Activated naive CD4-positive, alpha-beta T cell treated with anti-CD3 and anti-CD28 coated beads, Interleukin-2, amount 50 U/mL, for 72 hours (primary cell): ENCODE data around the gene ABRACL. TPM values are rescaled to one million over a fixed set of nuclear protein-coding genes. Genes with fewer than 3 reads are reported as not detected.
"Not testable (repeated sequence)": the region's sequence is repeated elsewhere in the genome, so short reads cannot be mapped to it uniquely, and the experiment has no call there.

Source experiments
- ATAC-seq, 2 donors: fragments of 150-1000 bp; cut with Tn5 transposase; 2 replicates each; pipeline ENCODE4 v1.10.0; 2021; ENCODE audit warnings: mild to moderate bottlenecking in 2 of 2, moderate library complexity in 2 of 2
- DNase-seq, 2 donors: peaks; one replicate each; pipeline ENCODE4 v3.0.0; 2021 to 2022; ENCODE audit warnings: low spot score in 2 of 2
- H3K27ac Mint-ChIP-seq, 2 donors: one replicate each; pipeline ENCODE4 v1.8.0; 2022; ENCODE audit warnings: mild to moderate bottlenecking in 2 of 2, mixed read lengths in 2 of 2
- H3K36me3 Mint-ChIP-seq, 2 donors: one replicate each; pipeline ENCODE4 v1.8.0; 2022; ENCODE audit warnings: mixed read lengths in 2 of 2
- H3K9me3 Mint-ChIP-seq, 2 donors: one replicate each; pipeline ENCODE4 v1.8.0; 2022; ENCODE audit warnings: mixed read lengths in 2 of 2
- total RNA-seq, 2 donors: library from RNA; stranded (reverse); gene quantifications; one replicate each; pipeline ENCODE4 v1.2.3, GENCODE V29; 2022

ABRACL gene
- total RNA-seq, 2 donors from 2014 or later = 93.8 to 192 TPM

- H3K9me3 Mint-ChIP-seq = no peaks in the 10 kb centered on the region
- DNase-seq (no peak), ATAC-seq (no peak)
- no peaks in the 10 kb centered on the region for H3K36me3 Mint-ChIP-seq
- no peak overlapping the region for H3K27ac Mint-ChIP-seq
These were observed 28.4 kb upstream of the ABRACL start for GRCh38 chr6:138999949-139000725.

DNA sequence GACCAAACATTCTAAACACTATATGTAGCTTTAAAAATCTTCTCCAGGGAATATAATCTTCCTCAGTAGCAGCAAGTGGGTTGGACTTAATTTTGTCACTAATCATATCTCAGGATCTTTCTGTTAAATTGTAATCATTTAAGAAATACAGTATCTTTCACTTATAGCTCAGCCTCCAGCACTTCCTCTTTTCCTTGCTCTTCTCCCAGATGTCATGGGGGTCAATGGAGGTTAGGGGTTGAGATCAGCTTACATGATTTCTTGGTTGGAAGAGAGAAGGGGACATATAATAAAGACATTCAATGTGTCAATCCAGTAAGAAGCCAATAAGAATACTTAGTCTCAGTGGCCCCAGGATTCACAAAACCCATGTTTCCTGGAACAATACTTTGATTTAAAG lies 24.8 kb upstream of the ABRACL start:
- Mint-ChIP-seq H3K36me3 (no peaks in the 10 kb centered on the region), H3K27ac (no peak overlapping the region), H3K9me3 (no peaks in the 10 kb centered on the region)
- no peak for DNase-seq
- no peak for ATAC-seq

DNA sequence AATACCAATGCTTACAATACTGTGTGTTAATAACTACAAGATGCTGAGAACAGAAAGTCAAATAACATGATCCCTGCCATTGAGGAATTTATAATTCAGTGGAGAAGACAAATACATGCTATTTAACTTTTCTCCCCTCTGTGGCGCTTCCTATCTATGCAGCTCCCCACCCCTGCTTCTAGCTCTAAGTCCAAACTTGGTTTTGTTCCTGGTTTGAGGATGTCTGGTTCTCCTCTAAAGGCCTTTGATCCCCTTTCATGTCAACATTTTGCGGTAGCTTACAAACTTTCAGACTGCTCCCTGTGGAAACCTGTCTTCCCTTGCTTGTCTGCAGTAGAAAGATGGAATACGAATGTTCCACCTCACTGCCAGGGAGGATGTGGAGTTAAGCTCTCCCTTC lies 22.1 kb upstream of the ABRACL start:
- Mint-ChIP-seq H3K36me3 (no peaks in the 10 kb centered on the region), H3K9me3 (no peaks in the 10 kb centered on the region), H3K27ac (no peak overlapping the region)
- no peak for DNase-seq
- ATAC-seq = no peak

- DNase-seq = no peak
- no peak for ATAC-seq
- Mint-ChIP-seq H3K27ac (no peak overlapping the region), H3K36me3 (no peaks in the 10 kb centered on the region), H3K9me3 (no peaks in the 10 kb centered on the region)
These were observed 21.1 kb upstream of the ABRACL start for GRCh38 chr6:139007428-139007827.

DNA sequence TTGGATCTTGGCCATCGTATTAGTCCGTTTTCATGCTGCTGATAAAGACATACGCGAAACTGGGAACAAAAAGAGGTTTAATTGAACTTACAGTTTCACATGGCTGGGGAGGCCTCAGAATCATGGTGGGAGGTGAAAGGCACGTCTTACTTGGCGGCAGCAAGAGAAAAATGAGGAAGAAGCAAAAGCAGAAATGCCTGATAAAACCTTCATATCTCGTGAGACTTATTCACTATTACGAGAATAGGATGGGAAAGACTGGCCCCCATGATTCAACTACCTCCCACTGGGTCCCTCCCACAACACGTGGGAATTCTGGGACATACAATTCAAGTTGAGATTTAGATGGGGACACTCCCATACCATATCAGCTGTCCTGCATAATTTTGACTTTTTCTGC lies 20.4 kb upstream of the ABRACL start:
- Mint-ChIP-seq H3K27ac (no peak overlapping the region), H3K36me3 (no peaks in the 10 kb centered on the region), H3K9me3 (no peaks in the 10 kb centered on the region)
- ATAC-seq = no peak
- DNase-seq = no peak

DNA sequence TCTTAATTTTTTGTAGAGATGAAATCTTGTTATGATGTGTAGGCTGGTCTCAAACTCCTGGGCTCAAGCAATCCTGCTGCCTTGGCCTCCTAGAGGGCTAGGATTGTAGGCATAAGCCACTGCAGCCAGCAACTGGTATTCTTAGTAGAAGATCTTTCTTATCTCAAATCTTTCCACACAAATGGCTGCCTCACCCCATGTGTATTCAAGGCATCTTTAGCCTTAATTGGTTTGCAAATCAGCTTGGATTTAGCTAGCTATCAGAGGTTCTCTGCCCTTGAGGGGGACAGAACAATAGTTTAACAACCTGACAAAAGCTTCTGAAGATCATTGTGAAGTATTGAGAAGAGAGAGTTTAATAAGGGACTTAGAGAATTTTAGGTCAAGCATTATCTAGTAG lies 17.9 kb upstream of the ABRACL start:
- DNase-seq (no peak), ATAC-seq (no peak)
- Mint-ChIP-seq H3K9me3 (no peaks in the 10 kb centered on the region), H3K36me3 (no peaks in the 10 kb centered on the region), H3K27ac (no peak overlapping the region)

DNA sequence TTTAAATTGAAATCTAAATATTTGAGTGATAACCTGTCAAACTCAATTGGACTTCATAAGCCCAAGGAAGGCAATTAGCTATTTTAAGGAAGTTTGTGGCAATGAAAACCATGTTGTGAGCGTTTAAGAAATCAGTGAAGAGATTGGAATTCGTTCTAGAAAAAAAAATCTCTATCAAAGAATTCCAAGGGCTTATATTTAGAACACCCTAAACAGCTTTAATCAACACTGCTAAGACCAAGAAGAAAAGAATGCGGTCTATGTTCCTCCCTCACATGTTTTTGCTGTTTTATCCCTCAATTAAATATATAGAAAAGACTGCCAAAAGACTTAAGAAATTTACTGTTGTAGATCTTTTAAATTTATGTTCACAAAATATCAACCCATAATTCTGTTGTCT lies 16.6 kb upstream of the ABRACL start:
- no peaks in the 10 kb centered on the region for H3K9me3 Mint-ChIP-seq
- no peak for DNase-seq
- H3K27ac Mint-ChIP-seq = no peak overlapping the region
- ATAC-seq = no peak
- no peaks in the 10 kb centered on the region for H3K36me3 Mint-ChIP-seq

- Mint-ChIP-seq H3K27ac (no peak overlapping the region), H3K36me3 (no peaks in the 10 kb centered on the region), H3K9me3 (no peaks in the 10 kb centered on the region)
- DNase-seq (no peak), ATAC-seq (no peak)
These were observed 15.3 kb upstream of the ABRACL start for GRCh38 chr6:139013185-139013800.

GRCh38 chr6:139014945-139015344 lies 13.6 kb upstream of the ABRACL start:
- ATAC-seq (no peak), DNase-seq (no peak)
- H3K36me3 Mint-ChIP-seq = no peaks in the 10 kb centered on the region
- no peaks in the 10 kb centered on the region for H3K9me3 Mint-ChIP-seq
- H3K27ac Mint-ChIP-seq = no peak overlapping the region

DNA sequence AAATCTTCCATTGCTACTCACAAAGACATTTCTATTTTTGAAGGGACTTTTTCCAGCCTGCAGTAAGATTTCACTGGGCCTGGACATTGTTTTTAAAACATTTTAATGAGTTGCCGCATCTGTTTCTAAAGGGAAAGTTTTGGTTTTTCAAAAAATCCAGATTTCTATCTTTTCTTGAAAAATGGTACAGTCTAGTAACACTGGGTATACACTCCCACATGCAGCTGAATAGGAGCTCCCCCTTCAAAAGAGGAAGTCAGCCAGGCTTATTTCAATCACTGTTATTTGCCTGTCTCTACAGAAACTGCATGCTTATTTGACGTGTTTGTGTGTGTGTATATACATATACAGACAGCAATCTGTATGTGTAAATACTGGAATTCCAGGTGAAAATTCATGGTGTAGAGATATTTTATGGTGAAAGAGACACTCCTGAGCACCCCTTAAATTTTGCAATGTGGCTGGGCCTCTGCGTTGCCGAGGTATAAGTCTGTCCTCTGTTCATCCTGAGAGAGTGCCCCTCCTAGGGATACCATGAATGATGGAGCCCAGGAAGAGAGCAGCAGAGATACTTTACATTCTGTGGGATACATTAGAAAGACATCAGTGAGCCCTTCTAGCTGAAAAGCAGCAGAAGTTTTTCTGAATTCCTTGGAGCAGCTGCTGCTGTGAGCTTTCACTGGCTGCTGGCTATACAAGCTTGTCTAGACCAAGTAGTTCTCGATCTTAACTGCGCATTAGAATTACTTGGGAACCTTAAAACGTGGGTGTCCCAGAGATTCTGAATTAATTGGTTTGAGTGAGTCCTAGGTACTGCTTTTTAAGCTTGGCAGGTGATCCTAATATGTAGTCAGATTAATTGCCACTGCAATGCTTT lies 12.0 kb upstream of the ABRACL start:
- no peaks in the 10 kb centered on the region for H3K36me3 Mint-ChIP-seq
- ATAC-seq = no peak
- no peak for DNase-seq
- H3K27ac Mint-ChIP-seq = no peak overlapping the region
- no peaks in the 10 kb centered on the region for H3K9me3 Mint-ChIP-seq

DNA sequence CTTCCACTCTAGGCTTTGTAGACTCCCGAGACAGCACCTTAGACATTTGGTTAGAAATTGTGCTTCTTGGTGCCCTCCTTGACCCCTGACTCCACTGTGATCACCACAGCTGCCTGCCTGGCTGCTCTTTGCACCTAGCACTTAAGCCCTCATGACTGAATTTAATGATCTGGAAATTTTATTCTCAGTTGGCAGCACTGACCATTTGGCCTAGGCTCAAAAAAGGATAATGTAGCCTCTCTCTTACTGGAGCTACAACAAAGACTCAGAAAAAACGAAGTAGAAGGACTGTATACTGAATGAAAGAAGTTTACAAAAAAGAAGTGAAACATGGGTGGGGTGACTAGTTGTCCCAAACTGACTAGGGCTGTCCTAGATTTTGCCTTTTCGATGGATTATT lies 11.3 kb upstream of the ABRACL start:
- Mint-ChIP-seq H3K27ac (no peak overlapping the region), H3K36me3 (no peaks in the 10 kb centered on the region), H3K9me3 (no peaks in the 10 kb centered on the region)
- ATAC-seq = no peak
- no peak for DNase-seq

- ATAC-seq = no peak
- Mint-ChIP-seq H3K9me3 (no peaks in the 10 kb centered on the region), H3K27ac (no peak overlapping the region), H3K36me3 (no peaks in the 10 kb centered on the region)
- DNase-seq = no peak
These were observed 8.8 kb upstream of the ABRACL start for GRCh38 chr6:139019722-139020121.

GRCh38 chr6:139020689-139021088 lies 7.9 kb upstream of the ABRACL start:
- no peak for DNase-seq

DNA sequence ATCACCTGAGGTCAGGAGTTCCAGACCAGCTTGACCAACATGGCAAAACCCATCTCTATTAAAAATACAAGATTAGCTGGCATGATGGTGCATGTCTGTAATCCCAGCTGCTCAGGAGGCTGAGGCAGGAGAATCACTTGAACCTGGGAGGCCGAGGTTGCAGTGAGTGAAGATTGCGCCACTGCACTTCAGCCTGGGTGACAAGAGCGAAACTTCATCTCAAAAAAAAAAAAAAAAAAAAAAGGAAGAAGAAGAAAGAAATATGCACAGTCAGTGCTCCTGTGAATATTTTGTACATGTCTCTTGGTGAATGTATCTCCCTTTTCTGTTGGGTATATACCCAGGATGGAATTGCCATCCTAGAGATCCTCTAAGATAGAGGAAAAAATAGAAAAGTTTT lies 3.1 kb upstream of the ABRACL start:
- DNase-seq, H3K9me3 Mint-ChIP-seq, ATAC-seq, H3K27ac Mint-ChIP-seq: not testable (repeated sequence)
- peaks cover 0 to 15% of the 10 kb centered on the region in 2 donors for H3K36me3 Mint-ChIP-seq

More at GRCh38 chr6:139020689-139021088, 7.9 kb upstream of the ABRACL start:
- no peak for ATAC-seq
- H3K9me3 Mint-ChIP-seq = no peaks in the 10 kb centered on the region
- no peaks in the 10 kb centered on the region for H3K36me3 Mint-ChIP-seq
- no peak overlapping the region for H3K27ac Mint-ChIP-seq

DNA sequence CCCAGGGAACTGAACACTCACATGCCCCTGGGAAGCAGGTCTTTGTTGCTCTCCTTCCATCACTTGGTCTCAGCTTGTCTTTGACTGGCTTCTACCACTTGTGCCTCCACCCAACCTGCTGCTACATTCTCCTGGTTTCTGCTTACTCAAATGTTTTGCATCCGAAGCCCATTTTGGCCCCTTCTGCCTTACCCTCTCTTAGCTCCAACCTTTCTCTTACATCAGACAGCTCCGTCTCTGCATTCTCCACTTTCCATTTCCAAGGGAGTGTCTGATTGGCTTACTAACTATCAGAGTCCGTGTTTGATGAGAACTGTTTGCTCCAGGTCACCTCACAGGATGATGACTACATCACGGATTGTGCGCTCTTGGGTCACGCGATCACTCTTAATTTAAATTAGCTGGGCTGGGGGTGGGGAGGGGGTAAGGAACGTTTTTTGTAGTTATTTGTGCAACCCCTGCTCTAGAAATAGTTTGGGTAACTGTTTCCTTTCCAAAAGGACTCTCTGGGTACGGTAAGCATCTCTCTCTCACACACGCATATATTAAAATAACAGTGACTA lies 844 bp upstream of the ABRACL start:
- H3K27ac Mint-ChIP-seq = peak overlapping the region in 1 of 2 donors; percentile 95
- DNase-seq (peak; percentile 31 to 63), ATAC-seq (peak; percentile 69 to 76)
- no peaks in the 10 kb centered on the region for H3K9me3 Mint-ChIP-seq
- H3K36me3 Mint-ChIP-seq = peaks cover 6 to 15% of the 10 kb centered on the region in 2 donors

- Mint-ChIP-seq H3K36me3 (peaks cover 10 to 15% of the 10 kb centered on the region in 2 donors), H3K27ac (peak overlapping the region in 1 of 2 donors; percentile 95), H3K9me3 (no peaks in the 10 kb centered on the region)
- ATAC-seq = peak in 1 of 2 donors; percentile 27
- DNase-seq = no peak
These were observed 309 bp upstream of the ABRACL start for GRCh38 chr6:139028215-139028657.
